HG03469 (cell line): ENCODE data around the gene TBK1.
"Not testable (repeated sequence)": the region's sequence is repeated elsewhere in the genome, so short reads cannot be mapped to it uniquely, and the experiment has no call there.

ENCODE experiments used
- ATAC-seq: cut with Tn5 transposase; IDR thresholded peaks from one replicate; pipeline ENCODE4 v1.9.1; 2021; ENCODE audit warnings: mild to moderate bottlenecking, moderate library complexity, moderate number of reproducible peaks; ENCODE audit not compliant: unreplicated experiment

Gene TBK1

DNA sequence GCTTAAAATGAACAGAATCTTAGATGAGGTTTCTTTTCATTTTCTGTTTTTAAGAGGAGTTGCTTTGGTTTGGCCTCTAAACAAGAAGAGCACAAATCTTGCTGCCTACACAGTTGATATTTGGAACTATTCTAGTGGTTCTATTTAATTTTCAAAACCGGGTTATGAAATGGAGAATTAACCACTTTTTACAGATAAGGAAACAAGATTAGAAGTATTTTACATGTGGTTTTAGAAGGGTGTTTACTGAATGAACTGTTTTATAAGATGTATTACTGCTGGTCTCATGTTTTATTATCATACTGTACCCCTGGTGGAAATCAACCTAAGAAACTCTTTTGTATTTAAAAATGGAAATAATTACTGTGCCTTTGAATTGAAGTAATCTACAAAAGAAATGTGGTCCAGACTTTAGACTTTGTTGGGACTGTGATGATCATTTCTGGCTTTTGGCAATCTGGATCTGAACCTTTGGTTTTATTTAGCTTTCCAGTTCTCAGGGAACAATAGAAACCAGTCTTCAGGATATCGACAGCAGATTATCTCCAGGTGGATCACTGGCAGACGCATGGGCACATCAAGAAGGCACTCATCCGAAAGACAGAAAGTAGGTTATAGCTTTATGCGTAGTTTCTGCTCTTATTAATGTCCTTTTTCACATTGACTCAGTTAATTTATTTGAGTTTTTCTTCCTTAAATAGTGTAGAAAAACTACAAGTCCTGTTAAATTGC is 43.2 kb downstream of the TBK1 start:
- no peak for ATAC-seq

DNA sequence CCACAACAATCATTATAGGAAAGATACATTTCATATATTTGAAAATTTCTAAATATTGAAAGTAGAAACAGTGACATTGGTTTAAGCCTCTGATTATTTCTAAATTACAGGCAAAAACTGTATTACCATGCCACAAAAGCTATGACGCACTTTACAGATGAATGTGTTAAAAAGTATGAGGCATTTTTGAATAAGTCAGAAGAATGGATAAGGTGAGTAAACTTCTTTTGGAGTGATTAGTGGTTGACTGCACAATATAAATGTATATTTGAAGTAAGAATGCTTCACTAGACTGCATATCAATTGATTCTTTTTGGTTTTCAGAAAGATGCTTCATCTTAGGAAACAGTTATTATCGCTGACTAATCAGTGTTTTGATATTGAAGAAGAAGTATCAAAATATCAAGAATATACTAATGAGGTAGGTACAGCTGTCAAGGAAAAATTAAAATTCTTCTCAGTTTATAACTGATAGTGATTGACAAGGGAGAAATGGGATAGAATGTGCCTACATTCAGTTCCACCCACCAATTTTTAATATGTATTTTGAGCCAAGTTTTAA is 45.0 kb downstream of the TBK1 start:
- ATAC-seq: no peak

DNA sequence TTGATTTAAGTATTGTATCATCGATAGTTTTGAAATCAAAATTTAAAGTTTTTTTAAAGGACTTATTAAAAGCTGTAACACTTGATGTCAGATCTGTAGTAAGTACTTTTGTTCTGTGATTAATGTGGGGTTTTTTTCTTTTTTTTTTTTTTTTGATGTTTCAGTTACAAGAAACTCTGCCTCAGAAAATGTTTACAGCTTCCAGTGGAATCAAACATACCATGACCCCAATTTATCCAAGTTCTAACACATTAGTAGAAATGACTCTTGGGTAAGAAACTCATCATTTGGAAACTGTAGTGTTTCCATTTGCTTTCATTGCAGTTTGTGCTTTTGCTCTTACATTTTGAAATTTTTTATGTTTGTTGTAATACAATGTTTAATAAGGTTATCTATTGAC is 45.6 kb downstream of the TBK1 start:
- ATAC-seq: no peak

DNA sequence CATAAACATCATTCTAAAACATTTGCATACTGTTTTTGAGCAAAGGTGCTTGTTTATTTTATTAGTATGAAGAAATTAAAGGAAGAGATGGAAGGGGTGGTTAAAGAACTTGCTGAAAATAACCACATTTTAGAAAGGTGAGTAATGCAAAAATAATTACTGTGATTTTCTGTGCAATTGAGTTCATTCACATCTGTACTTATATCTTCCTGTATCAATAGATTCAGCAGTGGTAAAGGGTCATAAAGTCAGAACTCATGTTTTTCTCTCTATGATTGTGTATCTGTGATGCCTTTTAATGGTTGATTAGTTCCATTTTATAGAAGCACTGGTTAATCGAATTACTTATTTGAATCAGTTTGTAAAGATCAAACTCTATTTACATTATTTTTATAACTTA is 46.0 kb downstream of the TBK1 start:
- ATAC-seq: no peak

DNA sequence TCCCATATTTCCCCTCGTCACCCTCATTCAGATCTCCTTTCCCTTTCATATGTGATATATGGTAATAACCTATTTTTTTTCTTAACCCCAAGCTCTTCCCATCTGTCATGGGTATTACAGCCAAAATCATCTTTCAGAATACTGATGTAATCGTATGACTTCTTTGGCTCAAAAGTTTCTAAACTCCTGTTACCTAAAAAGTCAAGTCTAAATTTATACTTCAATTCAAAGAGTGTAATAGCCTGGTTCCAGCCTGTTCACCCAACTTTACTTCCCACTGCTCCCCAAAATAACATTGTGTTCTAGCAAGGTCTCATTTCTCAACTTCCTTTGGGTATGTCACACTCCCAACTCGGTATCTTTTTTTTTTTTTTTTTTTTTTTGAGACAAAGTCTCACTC is 48.5 kb downstream of the TBK1 start:
- no peak for ATAC-seq

DNA sequence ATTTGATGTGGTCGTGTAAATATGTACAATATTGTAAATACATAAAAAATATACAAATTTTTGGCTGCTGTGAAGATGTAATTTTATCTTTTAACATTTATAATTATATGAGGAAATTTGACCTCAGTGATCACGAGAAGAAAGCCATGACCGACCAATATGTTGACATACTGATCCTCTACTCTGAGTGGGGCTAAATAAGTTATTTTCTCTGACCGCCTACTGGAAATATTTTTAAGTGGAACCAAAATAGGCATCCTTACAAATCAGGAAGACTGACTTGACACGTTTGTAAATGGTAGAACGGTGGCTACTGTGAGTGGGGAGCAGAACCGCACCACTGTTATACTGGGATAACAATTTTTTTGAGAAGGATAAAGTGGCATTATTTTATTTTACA is 49.6 kb downstream of the TBK1 start:
- no peak for ATAC-seq

DNA sequence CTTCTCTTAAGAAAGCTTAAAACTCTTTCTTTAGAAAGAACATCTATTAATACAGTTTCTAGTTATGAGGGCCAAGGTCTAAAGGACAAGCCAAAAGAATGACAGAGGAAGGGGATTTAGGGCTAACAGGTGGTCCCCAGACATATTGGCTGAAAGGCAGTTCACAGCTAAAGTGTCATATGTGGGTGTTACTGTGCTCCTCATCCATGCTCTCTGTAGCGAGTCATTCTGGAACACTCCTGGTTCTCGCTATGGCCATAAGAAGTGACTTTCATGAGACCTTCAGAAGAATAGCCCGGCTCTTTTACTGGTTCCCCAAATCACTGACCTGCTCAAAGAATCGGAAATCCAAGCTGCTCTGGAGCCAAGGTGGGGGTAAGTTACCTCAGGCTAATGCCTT is 55.0 kb downstream of the TBK1 start:
- no peak for ATAC-seq

DNA sequence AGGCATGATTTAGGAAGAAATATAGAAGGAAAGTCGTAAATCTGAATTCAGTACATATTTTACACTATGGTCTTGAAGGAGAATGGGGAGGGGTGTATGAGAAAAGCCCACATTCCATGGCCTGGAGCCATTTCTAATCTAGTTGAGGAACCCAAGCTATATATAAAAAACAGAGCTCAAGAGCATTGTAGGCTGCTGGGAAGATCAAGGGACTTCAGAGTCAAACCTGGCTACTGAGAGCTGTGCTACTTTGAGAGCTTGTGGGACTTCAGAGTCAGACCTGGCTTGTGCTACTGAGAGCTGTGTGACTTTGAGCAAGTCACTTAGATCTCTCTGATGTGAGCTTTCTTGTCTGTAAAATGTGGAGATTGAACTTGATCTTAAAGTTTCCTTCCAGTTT is 58.7 kb downstream of the TBK1 start:
- no peak for ATAC-seq

DNA sequence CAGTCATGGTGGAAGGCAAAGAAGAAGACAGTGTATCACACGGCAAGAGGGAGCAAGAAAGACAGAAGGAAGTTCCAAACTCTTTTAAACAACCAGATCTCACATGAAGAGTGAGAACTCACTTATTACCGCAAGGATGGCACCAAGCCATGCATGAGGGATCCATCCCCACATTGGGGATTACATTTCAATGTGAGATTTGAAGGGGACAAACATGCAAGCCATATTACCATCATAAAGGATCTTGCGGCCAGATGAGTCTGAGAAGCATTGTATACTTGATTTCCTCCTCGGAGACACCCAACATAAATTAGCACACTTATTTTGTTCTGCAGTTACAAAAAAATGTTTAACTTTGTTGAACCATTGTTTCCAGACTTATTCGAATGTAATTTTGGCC is 66.5 kb downstream of the TBK1 start:
- no peak for ATAC-seq

DNA sequence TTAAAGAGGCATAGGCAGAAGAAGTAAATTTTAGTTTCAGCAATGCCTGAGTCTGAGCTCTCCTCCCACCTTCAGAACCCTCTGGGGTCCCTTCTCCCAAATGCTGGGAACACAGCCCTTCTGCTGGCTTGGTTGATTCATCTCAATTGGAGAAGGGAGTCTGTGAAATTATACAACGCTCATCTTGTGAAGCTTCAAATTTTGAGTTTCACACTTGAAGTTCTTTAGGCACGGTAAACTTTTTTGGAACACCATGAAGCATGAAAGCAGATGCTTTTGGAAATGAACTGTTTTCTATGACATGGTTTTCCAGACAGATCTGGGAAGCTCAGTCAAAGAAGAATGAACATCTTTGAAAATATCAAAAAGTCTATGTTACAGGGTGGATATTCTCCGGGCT is 69.9 kb downstream of the TBK1 start:
- ATAC-seq: no peak

DNA sequence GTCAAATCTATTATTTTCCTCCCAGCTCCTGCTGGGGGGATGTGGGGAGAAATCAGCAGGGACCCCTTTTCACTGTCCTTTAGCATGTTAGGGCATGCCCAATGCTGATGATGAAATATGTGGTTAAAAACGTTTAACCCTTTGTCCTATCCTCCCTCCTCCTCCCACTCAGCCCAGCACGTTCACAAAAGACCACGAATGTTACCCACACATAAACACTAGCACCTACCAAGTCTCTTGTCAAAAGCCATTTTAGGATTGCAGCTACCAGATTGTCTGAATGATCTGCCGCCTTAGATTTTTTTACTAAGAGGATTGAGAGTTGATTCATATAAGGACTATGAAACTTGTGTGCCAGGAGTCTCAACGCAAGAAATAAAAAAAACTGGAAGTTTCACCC is 70.4 kb downstream of the TBK1 start:
- ATAC-seq: no peak

DNA sequence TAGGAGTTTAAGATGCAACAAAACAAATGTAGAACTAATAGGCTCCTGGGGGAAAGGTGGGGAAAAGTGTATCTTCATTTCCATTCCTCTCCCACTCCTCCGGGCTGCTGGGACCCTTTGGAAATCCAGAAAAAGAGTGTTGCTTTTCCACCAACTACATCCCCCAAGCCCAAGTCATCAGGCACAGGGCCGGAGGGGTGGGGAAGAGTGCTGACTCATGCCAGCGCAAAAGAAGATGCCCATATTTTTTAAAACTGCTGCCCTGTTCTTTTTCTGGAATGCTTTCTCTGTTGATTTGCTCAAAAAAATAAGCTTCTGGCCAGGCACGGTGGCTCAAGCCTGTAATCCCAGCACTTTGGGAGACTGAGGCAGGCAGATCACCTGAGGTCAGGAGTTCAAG is 70.9 kb downstream of the TBK1 start:
- ATAC-seq: no peak

DNA sequence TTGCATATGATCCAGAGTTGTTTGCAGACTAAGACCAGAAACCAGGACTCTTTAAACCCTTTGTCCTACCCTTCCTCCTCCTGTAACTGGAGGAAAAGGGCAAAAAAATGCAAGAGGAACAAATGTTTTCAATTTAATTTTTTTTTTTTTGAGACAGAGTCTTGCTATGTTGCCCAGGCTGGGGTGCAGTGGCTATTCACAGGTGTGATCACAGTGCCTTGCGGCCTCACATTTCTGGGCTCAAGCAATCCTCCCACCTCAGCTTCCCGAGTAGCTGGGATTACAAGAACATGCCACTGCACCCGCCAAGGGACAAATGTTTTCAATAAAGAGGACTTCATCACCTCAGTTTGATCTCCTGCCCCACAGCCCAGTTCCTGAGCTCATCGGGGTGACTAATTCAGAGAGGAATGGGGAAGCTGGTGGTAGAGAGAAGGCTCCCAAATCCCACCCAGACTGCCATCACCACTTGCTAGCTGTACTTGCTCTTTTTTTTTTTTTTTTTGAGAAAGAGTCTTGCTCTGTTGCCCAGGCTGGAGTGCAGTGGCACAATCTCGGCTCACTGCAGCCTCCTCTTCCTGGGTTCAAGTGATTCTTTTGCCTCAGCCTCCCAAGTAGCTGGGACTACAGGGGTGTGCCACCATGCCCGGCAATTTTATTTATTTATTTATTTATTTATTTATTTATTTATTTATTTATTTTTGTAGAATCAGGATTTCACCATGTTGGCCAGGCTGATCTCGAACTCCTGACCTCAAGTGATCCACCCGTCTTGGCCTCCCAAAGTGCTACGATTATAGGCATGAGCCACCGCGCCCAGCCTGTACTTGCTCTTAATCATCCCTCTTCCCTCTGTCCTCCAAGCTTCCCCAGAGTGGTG is 71.9 kb downstream of the TBK1 start:
- not testable (repeated sequence) for ATAC-seq

DNA sequence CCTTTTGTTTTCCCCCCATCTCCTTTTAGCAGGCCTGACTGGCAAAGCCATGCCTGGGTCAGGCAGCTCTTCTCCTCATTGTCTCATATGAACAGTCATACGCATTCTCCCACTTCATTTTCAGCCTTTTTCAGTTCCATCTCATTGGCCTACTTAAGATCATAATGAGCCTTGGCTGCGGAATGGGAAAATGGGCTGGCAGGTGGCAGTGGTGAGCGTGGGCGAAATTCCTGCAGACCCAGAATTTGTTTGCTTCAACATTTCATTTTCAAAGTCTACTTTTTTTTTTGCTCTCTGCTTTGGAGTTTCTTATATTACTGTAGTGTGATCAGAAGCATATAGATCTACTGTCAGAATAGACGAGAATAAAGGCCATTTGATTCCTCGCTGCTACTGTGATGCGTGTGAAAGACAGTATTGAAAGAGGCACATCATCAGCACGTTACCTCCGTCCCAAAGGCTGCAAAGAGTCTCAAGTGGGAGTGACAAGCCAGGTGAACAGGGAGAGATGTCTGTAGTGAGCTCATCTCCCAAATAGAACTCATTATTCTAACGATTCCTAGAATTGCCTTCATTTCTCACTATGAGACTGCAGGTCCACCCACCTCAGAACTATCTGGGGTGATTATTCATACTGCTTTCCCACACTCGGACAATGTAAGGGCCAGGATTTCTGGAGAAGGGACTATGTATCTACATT is 73.7 kb downstream of the TBK1 start:
- no peak for ATAC-seq

DNA sequence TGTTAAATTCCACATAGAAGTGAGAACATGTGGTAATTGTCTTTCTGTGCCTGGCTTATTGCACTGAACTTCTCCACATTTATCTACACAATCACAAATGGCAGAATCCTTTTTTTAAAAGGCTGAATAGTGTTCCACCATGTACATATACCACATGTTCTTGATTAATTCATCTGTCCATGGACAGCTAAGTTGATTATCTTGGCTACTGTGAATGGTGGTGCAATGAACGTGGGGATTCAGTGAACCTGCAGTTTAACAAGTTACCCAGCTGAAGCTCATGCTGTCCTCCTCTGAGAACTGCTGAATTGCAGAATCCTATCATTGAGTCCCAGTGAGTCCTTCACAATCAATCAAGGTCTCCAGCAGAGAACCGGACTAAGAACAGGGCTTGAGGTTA is 74.9 kb downstream of the TBK1 start:
- ATAC-seq: no peak

DNA sequence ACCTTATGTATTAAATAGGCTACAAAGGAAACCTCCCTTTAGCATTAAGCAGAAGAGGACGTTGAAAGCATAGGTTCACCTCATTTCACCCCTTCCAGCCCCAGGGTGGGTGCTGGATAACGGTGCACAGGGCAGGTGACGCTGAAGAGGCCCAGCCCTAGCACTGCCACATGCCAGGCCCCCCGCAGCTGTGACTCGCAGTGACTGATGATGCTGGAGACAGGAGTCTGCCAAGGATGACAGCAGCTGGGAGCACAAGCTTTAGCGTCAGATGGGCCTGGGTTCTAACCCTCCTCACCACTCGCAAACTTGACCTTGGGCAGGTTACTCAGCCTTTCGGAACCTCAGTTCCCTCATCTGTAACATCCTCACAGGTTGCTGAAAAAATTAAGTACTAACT is 76.7 kb downstream of the TBK1 start:
- ATAC-seq: no peak

DNA sequence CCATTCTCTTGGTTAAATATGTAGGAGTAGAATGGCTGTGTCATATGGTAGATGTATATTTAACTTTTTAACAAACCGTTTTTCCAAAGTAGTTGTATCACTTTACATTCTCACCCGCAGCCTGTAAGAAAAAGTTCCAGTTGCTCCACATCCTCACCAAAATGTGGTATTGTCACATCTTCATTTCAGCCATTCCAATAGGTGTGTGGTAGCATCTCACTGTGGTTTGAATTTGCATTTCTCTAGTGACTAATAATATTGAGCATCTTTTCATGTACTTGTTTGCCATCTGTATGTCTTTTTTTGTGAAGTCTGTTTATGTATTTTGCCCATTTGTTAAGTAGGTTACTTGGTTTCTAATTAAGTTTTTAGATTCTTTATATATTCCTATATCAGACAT is 78.6 kb downstream of the TBK1 start:
- no peak for ATAC-seq

DNA sequence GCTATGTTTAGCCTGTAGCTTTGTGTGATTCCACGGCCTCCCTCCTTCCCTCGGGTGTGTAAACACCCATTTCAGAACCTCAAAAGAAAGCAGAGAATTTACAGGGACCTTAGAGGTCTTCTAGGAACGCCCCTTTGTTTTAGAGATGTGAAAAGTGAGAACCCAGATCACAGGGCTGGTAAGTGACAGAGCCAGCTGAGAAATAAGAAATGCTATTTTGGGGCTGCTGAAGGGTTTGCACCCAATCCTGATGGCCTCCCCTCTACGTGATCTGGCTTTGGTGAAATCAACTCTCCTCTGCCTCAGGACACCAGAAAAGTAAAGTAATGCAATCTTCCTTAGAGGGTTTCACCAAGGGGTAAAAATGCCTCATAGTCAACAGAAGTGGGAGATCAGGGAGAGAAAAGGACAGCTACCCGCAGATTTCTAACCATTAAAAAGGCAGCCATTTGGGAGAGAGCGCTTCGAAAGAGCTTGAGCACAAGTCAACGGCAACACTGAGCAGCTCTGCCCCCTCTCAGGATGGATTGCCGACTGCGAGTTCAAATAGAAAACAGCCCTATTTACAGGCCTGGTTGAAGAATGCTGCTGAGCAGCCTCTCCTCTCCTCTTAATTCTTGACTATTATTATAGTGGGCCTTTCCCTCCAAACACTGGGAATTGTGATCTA is 79.9 kb downstream of the TBK1 start:
- ATAC-seq: no peak

DNA sequence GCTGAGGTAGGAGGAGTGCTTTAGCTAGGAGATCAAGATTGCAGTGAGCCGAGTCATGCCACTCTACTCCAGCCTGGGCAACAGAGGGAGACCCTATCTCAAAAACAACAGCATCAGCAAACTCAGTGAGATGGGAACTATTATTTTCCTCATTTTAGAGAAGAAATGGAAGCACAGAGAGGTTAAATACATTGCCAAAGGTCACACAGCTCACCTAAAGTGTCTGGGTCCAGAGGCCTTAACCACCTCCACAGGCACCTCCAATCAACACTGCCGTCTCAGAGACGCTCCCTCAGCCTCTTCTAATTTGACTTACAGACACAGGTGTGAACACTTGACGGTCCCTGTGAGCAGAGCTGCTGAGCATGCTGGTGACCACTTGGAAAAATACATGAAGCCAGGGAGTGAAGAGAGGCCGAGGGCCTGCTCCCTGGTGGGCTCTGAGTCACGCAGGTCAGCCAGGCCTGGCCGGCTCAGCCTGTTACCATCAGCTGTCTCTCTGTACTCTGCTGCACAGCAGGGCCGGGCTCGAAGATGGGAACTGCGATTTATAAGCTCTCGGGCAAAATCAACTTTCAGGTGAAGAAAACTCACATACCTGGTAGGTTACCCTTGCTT is 80.9 kb downstream of the TBK1 start:
- no peak for ATAC-seq

DNA sequence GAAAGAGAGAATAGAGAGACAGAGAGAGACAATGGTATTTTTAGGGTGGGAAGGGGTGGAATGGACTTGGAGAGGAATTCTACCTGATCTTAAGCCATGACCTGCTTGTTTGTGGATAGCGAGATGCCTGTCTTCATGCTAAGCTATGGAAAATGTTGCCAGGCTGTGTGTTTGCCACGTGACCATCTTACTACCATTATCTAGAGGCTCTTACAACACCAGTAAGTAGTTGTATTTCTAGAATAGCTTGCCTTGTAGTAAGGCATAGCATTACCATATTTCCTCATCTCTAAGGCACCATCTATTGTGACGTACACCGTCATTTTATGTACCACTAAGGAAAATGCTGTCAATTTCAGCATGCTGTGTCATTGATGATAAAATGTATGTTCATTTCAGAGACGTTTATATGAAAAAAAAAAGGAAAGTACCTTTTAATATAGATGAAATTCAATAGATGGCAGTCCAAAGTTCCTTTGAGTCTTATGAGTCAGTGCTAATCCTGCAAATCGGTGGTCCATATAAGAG is 82.8 kb downstream of the TBK1 start:
- no peak for ATAC-seq
